Right atrium auricular region (tissue), 2 donors: ENCODE data around the gene DNAH9. TPM values are rescaled to one million over a fixed set of nuclear protein-coding genes. Genes with fewer than 3 reads are reported as not detected.
"Not testable (repeated sequence)": the region's sequence is repeated elsewhere in the genome, so short reads cannot be mapped to it uniquely, and the experiment has no call there.

ENCODE experiments used
- DNase-seq: peaks from one replicate; pipeline ENCODE4 v3.0.0-alpha.2; 2019; ENCODE audit warnings: low spot score
- H3K27ac ChIP-seq, 2 donors: fragments of 200-600 bp; sonication (generic); 1 replicate in 1 of 2; 2 replicates in 1 of 2; pipeline ENCODE4 v1.5.1; 2016 to 2019
- H3K27me3 ChIP-seq, 2 donors: fragments of 200-600 bp; sonication (generic); one replicate each; pipeline versions ENCODE4 v1.5.1 to v1.6.0; 2017 to 2019
- H3K36me3 ChIP-seq: fragments of 200-600 bp; sonication (generic); one replicate; pipeline ENCODE4 v1.5.1; 2016
- H3K4me1 ChIP-seq, 2 donors: fragments of 200-600 bp; sonication (generic); one replicate each; pipeline versions ENCODE4 v1.5.1 to v1.6.0; 2017 to 2019
- H3K4me3 ChIP-seq, 2 donors: fragments of 200-600 bp; sonication (generic); 1 replicate in 1 of 2; 2 replicates in 1 of 2; pipeline ENCODE4 v1.5.1; 2017 to 2019; ENCODE audit warnings: mild to moderate bottlenecking in 1 of 2, moderate library complexity in 1 of 2
- H3K9me3 ChIP-seq, 2 donors: fragments of 200-600 bp; sonication (generic); one replicate each; pipeline ENCODE4 v1.5.1; 2019
- CTCF ChIP-seq, 2 donors: fragments of 200-600 bp; sonication (generic); IDR thresholded peaks; one replicate each; pipeline ENCODE4 v1.5.1; 2019; ENCODE audit warnings: antibody characterized with exemption in 2 of 2
- total RNA-seq, 2 donors: library from RNA; depleted of rRNA; stranded (reverse); fragments of >200 nt; gene quantifications; one replicate each; pipeline ENCODE4 v1.1.0, GENCODE V29; 2016

The DNAH9 gene
- total RNA-seq, 2 donors from 2014 or later: 0.63 TPM; not detected in 1

GRCh38 chr17:11944587-11944986 is 346.3 kb downstream of the DNAH9 start:
- DNase-seq: no peak
- no peaks in the 10 kb centered on the region for H3K36me3 ChIP-seq
- no peak for TF ChIP-seq CTCF (IDR thresholded peaks at IDR 0.05)
- no peaks in the 10 kb centered on the region for H3K4me1 ChIP-seq
- no peaks in the 10 kb centered on the region for H3K9me3 ChIP-seq
- no peak overlapping the region for H3K4me3 ChIP-seq
- no peak overlapping the region for H3K27ac ChIP-seq
- no peaks in the 10 kb centered on the region for H3K27me3 ChIP-seq

GRCh38 chr17:11948789-11949188 is 350.5 kb downstream of the DNAH9 start:
- Histone ChIP-seq H3K27ac (no peak overlapping the region), H3K4me3 (no peak overlapping the region)
- DNase-seq: no peak

GRCh38 chr17:11949571-11949970 is 351.3 kb downstream of the DNAH9 start:
- not testable (repeated sequence) for H3K4me1 ChIP-seq, H3K27ac ChIP-seq, H3K36me3 ChIP-seq, H3K4me3 ChIP-seq, DNase-seq, H3K27me3 ChIP-seq
- H3K9me3 ChIP-seq: peaks cover 0 to 22% of the 10 kb centered on the region in 2 donors

More at GRCh38 chr17:11948789-11949188, 350.5 kb downstream of the DNAH9 start:
- no peaks in the 10 kb centered on the region for H3K4me1 ChIP-seq
- TF ChIP-seq CTCF (IDR thresholded peaks at IDR 0.05): no peak
- H3K36me3 ChIP-seq: no peaks in the 10 kb centered on the region
- peaks cover 0 to 14% of the 10 kb centered on the region in 2 donors for H3K9me3 ChIP-seq
- no peaks in the 10 kb centered on the region for H3K27me3 ChIP-seq

- no peak overlapping the region for H3K4me3 ChIP-seq
- no peak overlapping the region for H3K27ac ChIP-seq
- peaks cover 0 to 28% of the 10 kb centered on the region in 2 donors for H3K9me3 ChIP-seq
- H3K27me3 ChIP-seq: no peaks in the 10 kb centered on the region
- H3K4me1 ChIP-seq: no peaks in the 10 kb centered on the region
- no peak for TF ChIP-seq CTCF (IDR thresholded peaks at IDR 0.05)
- DNase-seq: no peak
- no peaks in the 10 kb centered on the region for H3K36me3 ChIP-seq
Observed at GRCh38 chr17:11950771-11951519, 352.7 kb downstream of the DNAH9 start.

GRCh38 chr17:11952610-11953009 is 354.3 kb downstream of the DNAH9 start:
- Histone ChIP-seq H3K4me1 (no peaks in the 10 kb centered on the region), H3K27me3 (no peaks in the 10 kb centered on the region), H3K36me3 (no peaks in the 10 kb centered on the region), H3K27ac (no peak overlapping the region), H3K9me3 (peaks cover 0 to 28% of the 10 kb centered on the region in 2 donors), H3K4me3 (no peak overlapping the region)
- TF ChIP-seq CTCF (IDR thresholded peaks at IDR 0.05): no peak
- DNase-seq: no peak

- H3K27ac ChIP-seq: no peak overlapping the region
- DNase-seq: no peak
- H3K4me1 ChIP-seq: no peaks in the 10 kb centered on the region
- H3K27me3 ChIP-seq: no peaks in the 10 kb centered on the region
- no peak overlapping the region for H3K4me3 ChIP-seq
- peaks cover 0 to 28% of the 10 kb centered on the region in 2 donors for H3K9me3 ChIP-seq
- no peak for TF ChIP-seq CTCF (IDR thresholded peaks at IDR 0.05)
- no peaks in the 10 kb centered on the region for H3K36me3 ChIP-seq
Observed at GRCh38 chr17:11953924-11954323, 355.7 kb downstream of the DNAH9 start.
